Stimulated activated CD8-positive, alpha-beta memory T cell treated with anti-CD3 and anti-CD28 coated beads, Interleukin-4, amount 100 ng/mL, for 24 hours (primary cell): Measurements from ENCODE around the gene ZSCAN5A.
A peak's percentile ranks its signal among the peaks of the same experiment; 100 is the strongest.
"Not testable (repeated sequence)": the region's sequence is repeated elsewhere in the genome, so short reads cannot be mapped to it uniquely, and the experiment has no call there.

Experiments
- DNase-seq: peaks from one replicate; pipeline ENCODE4 v3.0.0-alpha.2; 2020; ENCODE audit warnings: low read depth

The ZSCAN5A gene

DNA sequence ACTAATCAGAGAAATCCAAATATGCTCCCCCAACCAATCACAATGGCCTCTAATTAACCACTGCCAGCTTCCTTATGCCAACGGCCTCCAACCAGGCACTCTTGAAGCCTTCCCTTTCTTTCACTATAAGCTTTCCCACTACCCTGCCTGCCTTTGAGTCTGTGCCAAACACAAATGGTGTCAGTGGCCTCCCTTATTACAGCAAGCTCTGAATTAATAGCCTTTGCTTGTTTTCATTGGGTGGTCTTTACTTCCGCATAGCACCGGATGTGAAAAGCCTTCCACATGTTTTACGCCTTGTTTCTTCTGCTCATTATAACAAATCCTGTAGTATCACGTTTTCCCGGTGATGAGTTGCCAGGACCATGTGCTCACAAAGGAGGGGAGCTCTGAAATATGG is 43.5 kb downstream of the ZSCAN5A start:
- no peak for DNase-seq

- DNase-seq, result no peak
These were observed 44.0 kb downstream of the ZSCAN5A start for GRCh38 chr19:56270676-56271075.

GRCh38 chr19:56269348-56269747 is 45.3 kb downstream of the ZSCAN5A start:
- no peak for DNase-seq

DNA sequence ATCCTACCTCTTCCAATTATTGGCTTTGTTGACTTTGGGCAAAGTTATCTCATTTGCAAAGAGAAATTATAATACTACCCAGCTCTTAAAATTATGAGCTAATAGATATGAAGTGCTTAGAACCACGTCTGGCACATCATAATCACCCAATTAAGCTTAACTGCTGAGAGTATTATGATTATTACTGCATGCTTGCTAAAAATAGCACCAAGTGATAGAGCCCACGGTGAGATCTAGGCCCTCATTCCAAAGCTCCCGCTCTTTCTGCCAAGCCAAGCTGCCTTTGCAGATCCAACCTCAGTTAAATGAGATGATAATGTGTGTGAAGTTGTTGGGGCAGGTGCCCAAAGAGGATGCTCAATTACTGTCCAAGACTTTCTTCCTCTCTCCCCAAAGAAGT is 48.6 kb downstream of the ZSCAN5A start:
- DNase-seq, result no peak

DNA sequence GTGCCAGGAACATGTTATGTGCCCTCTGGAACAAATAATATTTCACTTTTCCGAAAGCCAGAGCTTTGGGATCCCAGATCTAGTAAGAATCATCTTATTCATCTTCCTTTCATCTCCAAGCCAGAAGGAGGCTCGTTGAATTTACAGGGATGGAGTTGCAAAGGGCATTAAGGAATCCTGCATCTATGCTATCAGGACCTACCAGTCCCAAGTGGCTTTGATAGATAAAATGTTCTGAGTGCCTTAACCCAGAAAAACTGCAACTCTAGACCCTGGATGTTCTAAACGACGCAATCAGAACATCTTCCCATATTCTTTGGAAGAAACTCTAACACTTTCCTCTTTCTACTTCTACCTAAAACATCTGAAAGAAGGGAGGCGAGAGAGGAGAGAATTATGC is 51.3 kb downstream of the ZSCAN5A start:
- DNase-seq, result no peak

DNA sequence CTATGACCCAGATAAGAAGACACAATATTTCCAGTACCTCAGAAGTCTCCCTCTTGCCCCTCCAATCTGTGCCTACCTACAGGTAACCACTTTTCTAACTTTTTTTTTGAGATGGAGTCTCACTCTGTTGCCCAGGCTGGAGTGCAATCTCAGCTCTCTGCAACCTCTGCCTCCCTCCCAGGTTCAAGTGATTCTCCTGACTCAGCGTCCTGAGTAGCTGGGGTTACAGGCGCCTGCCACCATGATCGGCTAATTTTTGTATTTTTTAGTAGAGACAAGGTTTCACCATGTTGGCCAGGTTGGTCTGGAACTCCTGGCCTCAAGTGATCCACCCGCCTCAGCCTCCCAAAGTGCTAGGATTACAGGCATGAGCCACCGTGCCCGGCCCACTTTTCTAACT is 52.7 kb downstream of the ZSCAN5A start:
- not testable (repeated sequence) for DNase-seq

DNA sequence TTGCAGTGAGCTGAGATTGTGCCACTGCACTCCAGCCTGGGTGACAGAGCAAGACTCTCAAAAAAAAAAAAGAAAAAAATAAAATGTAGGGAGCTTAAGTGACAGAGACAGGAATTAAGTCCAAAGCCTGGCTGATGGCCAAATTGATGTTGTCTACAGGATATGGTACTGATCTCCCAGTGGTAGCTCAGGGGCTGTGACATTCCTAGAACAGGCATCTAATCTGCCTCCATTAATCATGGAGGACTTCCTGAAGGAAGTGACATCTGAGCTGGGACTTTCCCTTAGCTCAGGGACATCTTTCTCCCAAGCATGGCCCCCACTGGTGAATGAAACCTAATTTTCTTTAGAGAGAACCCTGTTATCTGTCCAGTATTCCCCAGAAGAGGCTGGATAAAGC is 53.5 kb downstream of the ZSCAN5A start:
- DNase-seq, result no peak

DNA sequence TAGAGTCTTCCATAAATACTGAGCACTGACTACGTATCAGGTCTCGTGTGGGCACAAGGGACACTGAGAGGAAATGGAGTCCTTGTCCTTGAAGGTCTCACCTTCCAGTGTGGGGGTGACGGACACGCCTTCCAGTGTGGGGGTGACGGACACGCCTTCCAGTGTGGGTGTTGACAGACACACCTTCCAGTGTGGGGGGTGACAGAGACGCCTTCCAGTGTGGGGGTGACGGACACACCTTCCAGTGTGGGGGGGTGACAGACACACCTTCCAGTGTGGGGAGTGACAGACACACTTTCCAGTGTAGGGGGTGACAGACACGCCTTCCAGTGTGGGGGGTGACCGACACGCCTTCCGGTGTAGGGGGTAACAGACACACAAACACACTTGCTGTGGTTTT is 56.4 kb downstream of the ZSCAN5A start:
- DNase-seq, result no peak

GRCh38 chr19:56253737-56254136 is 60.9 kb downstream of the ZSCAN5A start:
- DNase-seq, result no peak

- peak; percentile 60 for DNase-seq
These were observed 61.8 kb downstream of the ZSCAN5A start for GRCh38 chr19:56252699-56253422.

- DNase-seq, result not testable (repeated sequence)
These were observed 65.8 kb downstream of the ZSCAN5A start for GRCh38 chr19:56248736-56249338.

- DNase-seq, result not testable (repeated sequence)
These were observed 68.9 kb downstream of the ZSCAN5A start for GRCh38 chr19:56245764-56246163.

DNA sequence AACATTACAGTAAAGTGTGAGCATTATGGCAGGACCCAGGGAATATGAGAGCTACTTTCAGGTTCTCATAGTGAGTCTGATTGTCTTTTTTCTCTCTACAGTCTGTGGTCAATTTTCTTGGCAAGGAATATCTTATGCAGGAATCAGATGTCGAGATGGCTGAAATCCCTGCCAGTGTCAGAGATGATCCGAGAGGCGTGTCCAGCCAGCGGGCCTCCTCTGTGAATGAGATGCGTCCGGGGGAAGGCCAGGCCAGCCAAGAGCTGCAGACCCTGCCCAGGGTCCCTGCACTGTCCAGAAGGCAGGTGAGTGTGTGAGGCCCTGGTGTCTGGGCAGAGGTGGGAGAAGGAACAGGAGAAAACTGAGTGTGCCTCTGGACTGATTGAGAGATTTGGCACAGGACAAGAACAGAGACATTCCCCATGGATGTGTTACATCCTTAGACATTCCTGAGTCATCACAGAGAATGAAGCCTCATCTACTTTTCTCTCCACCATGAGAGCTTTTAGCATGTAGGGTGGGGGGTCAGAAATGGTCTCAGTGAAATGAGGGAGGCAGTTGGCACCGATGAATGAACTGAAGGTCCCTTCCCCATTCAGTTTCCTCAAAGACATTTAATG is 69.4 kb downstream of the ZSCAN5A start:
- DNase-seq, result no peak

DNA sequence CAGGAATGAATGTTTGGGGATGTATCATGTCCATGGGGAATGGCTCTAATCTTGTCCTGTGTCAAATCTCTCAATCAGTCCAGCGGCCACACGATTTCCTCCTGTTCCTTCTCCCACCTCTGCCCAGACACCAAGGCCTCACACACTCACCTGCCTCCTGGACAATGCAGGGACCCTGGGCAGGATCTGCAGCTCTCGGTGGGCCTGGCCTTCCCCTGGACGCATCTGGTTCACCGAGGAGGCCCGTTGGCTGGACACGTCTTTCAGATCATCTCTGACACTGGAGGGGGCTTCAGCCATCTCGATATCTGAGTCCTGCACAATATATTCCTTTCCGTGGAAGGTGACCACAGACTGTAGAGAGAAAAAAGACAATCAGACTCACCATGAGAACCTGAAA is 91.2 kb downstream of the ZSCAN5A start:
- DNase-seq, result no peak

DNA sequence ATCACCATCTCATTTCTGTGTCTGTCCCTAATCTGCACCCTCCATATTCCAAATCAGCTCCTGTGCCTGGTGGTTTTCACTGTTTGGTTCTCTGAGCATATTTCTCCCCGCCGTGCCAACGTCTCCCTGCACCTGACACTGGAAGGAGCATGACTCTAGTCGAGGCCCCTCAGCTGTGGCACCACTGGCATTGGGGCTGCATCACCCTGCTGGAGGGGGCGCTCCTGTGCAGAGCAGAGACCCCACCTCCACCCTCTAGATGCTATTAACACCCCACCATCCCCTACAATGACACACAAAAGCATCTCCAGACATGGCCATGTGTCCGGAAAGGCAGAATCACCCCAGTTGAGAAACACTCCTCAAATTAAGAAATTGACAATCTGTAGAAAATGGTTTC is 91.7 kb downstream of the ZSCAN5A start:
- DNase-seq, result no peak

- DNase-seq, result no peak
These were observed 92.8 kb downstream of the ZSCAN5A start for GRCh38 chr19:56221851-56222250.

GRCh38 chr19:56221442-56221841 is 93.2 kb downstream of the ZSCAN5A start:
- DNase-seq, result not testable (repeated sequence)

DNA sequence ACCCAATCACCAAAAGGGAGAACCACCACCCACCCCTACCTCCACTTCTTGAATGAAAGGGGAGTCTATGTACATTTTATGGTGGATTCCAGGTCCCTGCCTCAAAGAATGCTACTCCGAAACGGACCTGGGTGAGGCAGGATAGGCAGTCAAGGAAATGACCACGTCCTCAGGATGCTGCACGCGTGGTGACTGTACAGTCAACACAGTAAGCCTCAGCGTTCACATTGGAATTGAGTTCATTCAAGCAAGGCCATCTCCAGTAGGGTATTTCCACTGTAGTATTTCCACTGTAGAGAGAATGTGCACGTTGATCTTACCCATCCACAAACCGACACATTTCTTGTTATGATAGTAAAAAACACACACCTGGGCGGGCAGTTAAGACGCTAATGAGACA is 95.7 kb downstream of the ZSCAN5A start:
- no peak for DNase-seq

GRCh38 chr19:56217039-56217949 is 97.3 kb downstream of the ZSCAN5A start:
- DNase-seq, result no peak

GRCh38 chr19:56211718-56212117 is 102.9 kb downstream of the ZSCAN5A start:
- no peak for DNase-seq

- not testable (repeated sequence) for DNase-seq
These were observed 104.6 kb downstream of the ZSCAN5A start for GRCh38 chr19:56210036-56210435.

GRCh38 chr19:56209091-56209490 is 105.5 kb downstream of the ZSCAN5A start:
- no peak for DNase-seq
